GF-D8 (cell line): ENCODE data around the gene VAMP1.
A peak's percentile ranks its signal among the peaks of the same experiment; 100 is the strongest.
"Not testable (repeated sequence)": the region's sequence is repeated elsewhere in the genome, so short reads cannot be mapped to it uniquely, and the experiment has no call there.

Experiments used
- DNase-seq: peaks from one replicate; lab custom pipeline; 2025; lab: John Stamatoyannopoulos, UW

The VAMP1 gene

DNA sequence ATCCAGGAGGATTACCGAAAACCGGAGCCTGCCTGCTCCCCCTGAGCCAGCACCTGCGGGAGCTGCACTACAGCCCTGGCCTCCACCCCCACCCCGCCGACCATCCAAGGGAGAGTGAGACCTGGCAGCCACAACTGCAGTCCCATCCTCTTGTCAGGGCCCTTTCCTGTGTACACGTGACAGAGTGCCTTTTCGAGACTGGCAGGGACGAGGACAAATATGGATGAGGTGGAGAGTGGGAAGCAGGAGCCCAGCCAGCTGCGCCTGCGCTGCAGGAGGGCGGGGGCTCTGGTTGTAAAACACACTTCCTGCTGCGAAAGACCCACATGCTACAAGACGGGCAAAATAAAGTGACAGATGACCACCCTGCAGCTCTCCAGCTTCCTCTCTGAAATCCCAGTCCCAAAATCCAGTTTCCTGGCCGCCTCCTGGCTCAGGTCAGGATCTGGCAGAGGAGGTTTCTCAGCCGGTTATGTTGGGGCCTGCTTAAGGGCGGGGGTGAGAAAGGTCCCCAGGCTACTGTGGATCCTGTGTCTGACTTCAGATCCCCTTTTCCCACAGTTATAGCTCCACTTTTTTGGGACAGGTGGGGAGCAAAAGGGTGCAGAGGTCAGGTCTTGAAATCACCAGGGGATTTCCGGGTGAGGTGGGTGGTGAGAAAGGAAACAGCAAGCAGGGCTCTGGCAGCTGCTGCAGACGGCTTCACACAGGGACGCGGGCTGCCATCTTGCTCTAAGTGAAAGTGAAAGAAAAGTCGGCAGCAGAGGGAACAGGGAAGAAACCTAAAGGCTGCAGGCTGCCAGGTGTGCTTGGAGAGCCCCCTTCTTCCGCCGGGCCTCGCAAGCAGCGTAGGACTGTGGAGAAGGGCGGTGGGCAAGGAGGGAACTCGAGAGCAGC, 18.9 kb downstream of the VAMP1 start, which contains the start of gene TAPBPL:
TAPBPL (plus strand) TSS at position 695 of the 897 bp plus-strand sequence. CDS start 207 bp downstream, outside the sequence.
- DNase-seq: peak; percentile 63

DNA sequence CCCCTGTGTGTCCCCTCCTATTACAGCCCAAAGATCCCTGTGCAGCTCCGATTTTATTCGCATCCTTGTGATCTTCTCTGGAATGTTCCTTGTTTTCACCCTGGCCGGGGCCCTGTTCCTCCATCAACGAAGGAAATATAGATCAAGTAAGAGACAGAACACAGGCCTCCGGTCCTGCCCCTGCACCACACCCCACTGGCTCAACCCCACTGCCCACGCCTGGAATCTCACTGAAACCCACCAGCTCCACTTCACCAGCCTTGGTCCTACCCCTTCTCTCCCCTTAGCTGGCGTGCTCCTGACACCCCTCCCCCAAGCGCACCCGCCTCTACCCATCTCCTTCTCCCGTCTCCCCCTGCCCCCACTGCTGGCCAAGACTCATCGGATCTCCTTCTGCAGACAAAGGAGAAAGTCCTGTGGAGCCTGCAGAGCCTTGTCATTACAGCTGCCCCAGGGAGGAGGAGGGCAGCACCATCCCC, 19.6 kb downstream of the VAMP1 start:
- DNase-seq: no peak

DNA sequence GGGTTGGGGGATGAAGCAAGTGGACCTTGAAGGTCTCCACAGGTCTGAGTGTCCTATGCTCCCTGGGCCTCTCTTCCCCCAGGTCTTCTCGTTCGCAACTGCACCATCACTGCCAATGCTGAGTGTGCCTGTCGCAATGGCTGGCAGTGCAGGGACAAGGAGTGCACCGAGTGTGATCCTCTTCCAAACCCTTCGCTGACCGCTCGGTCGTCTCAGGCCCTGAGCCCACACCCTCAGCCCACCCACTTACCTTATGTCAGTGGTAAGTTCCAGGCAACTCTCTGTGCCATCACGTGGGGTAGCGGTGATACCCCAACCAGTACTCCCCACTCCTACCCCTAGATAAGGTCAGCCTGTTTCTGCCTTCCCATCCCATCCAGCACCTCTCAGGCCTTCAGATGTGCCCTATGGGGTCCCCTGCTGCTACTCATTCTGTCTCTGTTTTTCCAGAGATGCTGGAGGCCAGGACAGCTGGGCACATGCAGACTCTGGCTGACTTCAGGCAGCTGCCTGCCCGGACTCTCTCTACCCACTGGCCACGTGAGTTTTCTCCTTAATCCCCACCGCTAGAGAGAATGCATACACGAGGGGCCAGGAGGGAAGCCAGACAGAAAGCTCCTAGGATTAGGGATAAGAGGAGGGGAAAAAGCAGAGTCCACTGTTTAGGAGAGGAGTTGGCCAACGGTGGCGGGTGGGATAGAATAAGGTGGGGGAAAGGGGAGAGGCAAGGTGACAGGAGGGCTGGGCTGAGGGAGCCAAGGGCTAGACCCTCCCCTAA, 20.2 kb downstream of the VAMP1 start:
- DNase-seq: no peak

DNA sequence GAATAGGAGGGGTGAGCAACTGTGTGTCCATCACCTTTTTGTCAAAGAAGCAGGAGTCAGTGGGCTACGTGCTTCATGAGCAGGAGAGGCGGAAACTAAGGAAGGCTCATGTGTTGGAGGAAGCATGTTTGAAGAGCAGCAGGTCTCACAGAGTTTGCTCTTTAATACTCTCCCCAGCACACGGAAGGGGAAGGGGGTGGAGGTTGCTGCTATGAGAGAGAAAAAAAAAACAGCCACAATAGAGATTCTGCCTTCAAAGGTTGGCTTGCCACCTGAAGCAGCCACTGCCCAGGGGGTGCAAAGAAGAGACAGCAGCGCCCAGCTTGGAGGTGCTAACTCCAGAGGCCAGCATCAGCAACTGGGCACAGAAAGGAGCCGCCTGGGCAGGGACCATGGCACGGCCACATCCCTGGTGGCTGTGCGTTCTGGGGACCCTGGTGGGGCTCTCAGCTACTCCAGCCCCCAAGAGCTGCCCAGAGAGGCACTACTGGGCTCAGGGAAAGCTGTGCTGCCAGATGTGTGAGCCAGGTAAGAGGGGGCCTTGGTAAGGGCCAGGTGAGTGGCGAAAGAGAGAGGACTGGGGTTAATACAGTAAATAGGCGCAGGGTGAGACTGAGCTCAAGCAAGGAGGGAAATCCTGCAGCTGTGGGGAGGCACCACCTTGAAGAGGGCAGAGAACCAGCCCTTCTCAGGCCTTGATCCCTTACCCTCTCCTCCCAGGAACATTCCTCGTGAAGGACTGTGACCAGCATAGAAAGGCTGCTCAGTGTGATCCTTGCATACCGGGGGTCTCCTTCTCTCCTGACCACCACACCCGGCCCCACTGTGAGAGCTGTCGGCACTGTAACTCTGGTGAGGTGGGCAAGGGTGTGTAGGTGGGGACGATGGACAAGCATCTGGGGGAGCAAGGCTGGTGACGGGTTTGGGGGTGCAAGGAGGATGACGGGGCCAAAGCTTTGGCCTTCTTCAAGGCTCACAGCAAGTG, 25.5 kb downstream of the VAMP1 start, which contains the start of gene CD27:
CD27 (plus strand) TSS at position 252 of the 985 bp plus-strand sequence; CDS start at position 393, 141 bp downstream.
- DNase-seq: no peak

DNA sequence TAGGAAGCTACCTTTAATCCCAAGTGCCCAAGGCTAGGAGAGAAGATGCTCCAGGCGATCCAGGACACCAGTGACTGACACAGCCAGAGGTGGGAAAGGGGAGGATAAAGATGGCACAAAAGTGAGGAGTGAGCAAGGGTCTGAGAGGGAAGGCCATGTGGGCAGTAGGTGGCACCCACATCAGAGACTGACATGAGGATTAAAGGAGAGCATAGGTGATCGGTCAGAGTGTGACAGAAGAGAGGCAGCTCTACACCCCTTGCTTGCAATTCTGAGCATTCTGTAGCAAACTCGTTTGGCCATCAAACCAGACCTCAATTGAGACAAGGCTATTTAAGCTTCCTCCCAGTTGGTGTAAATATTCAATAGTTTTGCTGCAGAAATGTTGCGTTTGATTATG, 26.4 kb downstream of the VAMP1 start:
- DNase-seq: no peak

DNA sequence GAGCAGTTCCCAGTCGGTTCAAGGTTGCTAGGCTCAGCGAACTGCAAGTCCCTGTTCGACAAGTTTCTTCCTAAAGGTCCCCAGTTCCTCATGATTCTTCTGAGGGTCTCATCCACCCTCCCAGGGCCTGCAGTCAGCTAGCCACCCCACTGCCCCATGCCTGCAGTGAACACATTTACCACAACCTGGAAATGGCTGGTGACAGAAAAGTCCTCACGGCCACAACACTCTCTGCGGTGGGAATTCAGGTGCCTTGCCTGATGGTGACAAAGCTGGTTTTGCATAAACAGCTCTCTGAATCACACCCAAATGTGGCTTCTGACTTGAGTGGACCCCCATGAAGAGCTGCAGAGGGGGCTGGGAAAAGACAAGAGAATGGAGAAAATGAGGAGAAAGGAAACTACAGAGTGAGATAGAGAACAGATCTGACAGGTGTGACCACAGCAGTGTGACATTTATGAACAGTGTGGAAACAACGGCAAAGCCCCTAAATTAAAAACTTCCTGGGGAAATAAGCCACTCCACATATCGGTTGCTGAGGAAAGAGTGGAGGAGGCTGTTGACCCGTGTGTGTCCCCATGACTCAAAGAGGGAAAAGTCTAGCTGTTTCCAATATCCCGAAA, 27.0 kb downstream of the VAMP1 start:
- DNase-seq: no peak

DNA sequence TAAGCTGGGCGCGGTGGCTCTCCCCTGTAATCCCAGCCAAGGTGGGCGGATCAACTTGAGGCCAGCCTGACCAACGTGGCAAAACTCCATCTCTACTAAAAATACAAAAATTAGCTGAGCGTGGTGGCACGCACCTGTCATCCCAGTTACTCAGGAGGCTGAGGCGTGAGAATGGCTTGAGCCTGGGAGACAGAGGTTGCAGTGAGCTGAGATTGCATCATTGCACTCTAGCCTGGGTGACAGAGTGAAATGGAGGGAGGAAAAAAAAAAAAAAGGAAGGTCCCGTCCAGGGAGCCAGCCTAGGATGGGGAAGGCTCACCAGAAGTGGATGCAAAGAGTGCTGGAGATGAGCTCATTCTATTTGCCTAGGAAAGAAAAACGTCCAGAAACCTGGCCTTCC, 27.6 kb downstream of the VAMP1 start:
- DNase-seq: no peak

DNA sequence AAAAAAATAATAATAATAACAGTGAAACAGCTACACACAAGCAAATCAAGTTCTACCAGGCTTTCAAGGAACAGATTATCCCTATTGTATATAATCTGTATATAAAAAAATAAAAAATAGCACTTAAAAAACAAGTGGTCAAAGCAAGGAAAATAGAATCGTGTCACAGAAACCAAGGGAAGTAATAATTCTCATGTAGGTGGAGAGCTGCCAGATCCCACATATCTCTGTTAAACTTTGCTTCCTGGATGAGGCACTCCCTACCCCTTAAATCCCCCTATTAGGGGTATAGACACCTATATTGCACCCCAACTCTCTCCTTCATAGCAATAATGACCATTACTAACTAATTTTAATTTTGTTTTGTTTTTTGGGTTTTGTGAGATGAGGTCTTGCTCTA, 30.1 kb downstream of the VAMP1 start:
- DNase-seq: no peak

DNA sequence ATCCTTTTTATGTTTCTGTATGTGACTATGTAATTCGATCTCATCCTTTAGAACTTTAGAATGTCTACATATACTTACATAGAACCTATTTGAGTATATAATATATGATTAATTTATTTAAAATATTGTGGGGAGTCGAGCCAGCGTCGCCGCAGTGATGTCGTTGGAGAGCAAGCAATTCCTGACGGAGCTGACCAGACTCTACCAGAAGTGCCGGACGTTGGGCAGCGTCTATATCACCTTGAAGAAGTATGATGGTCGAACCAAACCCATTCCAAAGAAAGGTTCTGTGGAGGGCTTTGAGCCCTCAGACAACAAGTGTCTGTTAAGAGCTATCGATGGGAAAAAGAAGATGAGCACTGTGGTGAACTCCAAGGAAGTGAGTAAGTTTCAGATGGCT, 32.1 kb downstream of the VAMP1 start:
- DNase-seq: no peak

DNA sequence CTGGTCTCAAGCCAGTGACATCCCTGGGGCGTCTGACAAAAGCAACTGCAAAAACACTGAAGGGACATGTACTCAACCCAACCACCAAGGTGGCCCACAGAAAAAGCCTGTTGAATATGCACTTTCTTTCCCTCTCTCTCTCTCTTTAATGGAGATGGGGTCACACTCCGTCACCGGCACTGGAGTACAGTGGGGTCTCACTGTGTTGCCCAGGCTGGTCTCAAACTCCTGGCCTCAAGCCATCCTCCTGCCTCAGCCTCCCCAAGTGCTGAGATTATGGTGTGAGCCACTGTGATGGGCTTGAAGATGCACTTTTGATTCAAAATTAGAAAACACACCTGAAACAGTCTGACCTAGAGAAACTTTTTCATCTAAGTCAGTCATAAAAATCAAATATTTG, 32.9 kb downstream of the VAMP1 start:
- no peak for DNase-seq

DNA sequence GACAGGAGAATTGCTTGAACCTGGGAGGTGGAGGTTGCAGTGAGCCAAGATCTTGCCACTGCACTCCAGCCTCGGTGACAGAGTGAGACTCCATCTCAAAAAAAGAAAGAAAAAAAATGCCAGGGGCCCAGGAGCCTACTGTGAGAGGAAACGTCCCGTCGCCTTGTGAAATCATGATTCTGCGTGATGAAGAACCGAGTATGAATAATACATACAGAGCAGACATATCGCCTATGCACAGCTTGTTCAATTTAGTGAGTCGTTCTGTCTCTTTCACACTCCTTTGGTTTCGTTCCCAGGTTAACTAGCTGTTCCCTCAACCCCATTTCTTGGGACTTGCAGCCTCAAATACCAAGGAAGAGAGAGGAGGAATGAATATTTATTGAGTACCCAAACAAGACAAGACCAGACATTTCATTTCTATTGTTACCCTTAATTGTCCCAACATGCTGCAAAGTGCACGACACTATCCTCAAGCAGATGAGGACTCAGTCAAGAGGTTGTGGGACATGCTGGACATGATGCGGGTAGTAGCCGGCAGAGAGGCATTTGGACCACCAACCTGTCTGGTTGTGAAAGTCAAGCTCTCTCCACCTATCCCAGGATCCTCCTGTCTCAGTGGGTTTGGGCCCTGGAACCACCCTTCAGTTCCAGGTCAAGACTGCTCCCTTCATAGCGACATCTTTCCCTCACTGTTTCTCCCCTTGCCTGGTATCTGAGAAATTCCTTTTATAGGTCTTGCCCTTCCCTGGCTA, 34.3 kb downstream of the VAMP1 start:
- no peak for DNase-seq

DNA sequence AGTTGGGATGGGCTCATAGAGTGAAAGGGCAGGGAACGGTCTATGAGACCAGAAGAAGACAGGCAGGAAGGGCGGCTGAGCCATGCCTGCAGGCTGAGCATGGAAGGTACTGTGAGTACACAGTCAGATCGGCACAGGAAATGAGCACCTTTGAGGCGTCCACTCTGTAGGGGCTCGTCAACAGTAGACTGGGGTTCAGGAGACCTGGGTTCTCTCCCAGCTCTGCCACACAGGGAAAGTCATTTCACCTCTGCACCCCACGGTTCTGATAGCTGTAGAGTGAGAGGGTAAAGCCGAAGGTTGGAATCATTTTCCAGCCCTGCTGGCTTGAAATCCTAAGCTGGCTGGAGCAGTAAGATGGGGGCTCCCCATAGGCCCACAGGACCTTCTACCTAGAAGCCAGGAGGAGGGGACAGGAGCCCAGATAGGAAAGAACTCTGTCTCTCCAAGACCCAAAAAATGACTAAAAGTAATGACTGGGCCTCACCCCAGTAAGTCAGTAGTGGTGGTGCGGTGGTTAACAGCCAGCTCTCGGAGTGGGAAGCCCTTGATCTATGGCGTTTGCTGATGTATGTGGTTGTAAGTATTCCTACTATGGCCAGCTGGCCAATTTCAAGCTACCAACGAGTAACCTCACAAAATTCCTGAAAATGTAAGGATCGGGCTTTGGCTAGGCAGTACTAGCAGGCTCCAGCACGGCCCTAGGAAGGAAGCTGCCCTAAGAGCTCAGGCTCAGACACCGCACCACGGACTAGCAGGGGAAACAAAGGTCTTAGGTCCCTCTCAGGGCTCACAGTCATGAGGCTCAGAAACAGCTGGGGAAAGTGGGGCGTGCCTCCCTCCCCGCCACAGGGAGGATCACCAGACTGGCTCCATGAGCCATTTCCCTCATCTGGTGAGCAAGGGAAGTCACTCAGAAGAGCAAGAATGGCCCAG, 36.0 kb downstream of the VAMP1 start:
- no peak for DNase-seq

DNA sequence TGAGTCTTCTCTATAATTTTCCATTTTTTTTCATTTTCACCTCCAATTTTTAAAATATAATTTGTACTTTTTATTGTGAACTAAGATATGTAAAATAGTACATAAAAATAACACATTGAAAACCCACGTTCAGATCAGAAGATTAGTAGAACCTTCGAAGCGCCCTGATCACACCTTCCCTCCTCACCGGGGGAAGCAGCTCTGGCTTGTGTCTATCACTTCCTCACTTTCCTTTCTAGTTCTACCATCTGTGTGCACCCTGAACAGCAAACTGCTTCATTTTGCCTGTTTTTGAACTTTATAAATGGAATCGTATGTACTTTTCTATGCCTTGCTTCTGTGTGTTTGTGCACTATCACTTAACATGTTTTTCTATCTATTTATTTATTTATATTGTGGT, 37.5 kb downstream of the VAMP1 start:
- DNase-seq: no peak

DNA sequence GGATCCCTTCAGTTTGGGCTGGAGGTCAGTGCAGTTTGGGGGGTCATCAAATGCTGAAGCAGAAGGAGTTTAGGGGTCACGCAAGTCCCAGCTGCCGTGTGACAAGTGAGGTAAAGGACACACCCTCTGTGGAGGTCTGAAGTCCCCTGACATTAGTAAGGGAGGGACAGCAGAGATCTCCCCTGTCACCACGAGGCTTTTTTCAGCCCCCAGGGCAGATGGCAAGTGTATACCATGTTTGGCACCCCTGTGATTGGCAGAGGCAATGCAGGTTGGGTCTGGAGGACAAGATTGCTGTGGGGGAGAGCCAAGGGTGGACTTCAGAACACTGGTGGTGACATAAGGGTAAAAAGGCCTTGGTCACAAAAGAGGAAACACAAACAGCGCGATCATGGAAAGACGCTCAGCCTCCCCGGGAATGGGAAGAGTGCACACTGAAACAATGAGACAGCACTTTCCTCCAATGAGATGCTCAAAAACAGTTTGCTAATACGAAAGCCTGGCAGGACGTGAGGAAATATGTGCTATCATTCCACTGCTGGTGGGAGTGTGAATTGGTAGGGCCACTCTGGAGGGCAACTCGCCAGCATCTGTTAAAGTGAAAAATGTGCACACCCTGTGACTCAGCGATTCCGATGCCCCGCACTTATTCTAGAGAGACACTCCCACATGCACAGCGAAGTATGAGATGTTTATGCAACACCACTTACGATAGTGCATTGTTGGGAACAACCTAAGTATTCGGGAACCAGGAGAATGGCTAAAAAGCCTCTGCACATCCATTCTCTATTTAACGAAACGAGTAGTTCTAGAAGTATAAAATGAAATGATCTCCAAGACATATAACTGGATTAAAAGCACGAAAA, 40.1 kb downstream of the VAMP1 start:
- DNase-seq: peak; percentile 88

DNA sequence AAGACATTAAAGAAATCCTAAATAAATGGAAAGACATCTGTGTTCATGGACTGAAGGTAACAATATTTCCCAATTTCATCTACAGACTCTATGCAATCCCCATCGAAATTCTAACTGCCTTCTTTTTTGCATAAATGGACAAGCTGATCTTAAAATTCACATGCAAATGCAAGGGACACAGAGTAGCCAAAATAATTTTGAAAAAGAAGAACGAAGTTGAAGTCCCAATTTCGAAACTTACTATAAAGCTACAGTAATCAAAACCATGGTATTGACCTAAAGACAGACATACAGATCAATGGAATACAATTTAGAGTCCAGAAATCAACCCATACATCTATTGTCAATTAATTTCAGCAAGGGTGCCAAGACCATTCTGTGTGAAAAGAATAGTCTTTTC, 42.2 kb downstream of the VAMP1 start:
- no peak for DNase-seq

DNA sequence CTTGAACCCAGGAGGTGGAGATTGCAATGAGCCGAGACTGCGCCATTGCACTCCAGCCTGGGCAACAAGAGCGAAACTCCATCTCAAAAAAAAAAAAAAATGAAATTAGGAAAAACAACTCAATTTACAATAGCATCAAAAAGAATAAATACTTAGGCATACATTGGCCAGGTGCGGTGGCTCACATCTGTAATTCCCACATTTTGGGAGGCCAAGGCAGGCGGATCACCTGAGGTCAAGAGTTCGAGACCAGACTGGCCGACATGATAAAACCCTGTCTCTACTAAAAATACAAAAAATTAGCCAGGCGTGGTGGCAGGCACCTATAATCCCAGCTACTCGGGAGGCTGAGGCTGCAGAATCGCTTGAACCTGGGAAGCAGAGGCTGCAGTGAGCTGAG, 42.7 kb downstream of the VAMP1 start:
- DNase-seq: not testable (repeated sequence)

DNA sequence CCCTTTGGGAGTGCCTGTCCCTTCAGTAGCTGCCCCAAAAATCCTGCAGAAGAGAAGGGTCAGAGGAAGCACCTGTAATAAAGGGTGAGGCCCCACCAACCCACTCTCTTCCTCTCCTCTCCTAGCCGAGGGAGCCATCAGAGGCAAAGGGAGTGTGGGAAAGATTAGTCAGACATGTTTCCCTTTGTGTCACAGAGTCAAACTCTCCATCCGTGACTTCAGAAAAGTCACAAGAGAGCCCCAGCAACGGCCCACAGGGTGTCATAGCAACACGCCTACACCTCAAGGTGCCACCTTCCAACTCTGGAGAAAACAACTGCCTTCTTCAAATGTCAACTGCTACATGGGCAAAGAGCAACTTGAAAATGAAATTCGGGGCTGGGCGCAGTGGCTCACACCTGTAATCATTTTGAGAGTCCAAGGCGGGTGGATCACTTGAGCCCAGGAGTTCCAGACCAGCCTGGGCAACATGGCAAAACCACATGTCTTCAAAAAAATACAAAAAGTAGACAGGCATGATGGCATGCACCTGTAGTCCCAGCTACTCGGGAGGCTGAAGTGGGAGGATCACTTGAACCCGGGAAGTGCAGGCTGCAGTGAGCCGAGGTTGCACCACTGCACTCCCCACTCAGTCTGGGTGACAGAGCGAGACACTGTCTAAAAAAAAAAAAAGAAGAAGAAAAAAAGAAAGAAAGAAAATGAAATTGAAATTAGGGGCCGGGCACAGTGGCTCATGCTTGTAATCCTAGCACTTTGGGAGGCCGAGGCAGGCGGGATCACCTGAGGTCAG, 43.4 kb downstream of the VAMP1 start:
- DNase-seq: no peak
